ENCODE data around the gene CRTC1. TPM values are rescaled to one million over a fixed set of nuclear protein-coding genes. Genes with fewer than 3 reads are reported as not detected.
A peak's percentile ranks its signal among the peaks of the same experiment; 100 is the strongest.

CRTC1 gene
- polyA plus RNA-seq, 6 donors from 2014 or later: 1.4 to 2.4 (median 1.4) TPM; not detected in 1

- peaks cover 0 to 10% (median 0%) of the 10 kb centered on the region in 7 donors for H3K9me3 Mint-ChIP-seq
- H3K36me3 Mint-ChIP-seq: peaks cover 0 to 18% of the 10 kb centered on the region in 2 donors
- peaks cover 0 to 4% (median 0%) of the 10 kb centered on the region in 3 donors for H3K27me3 Mint-ChIP-seq
- ATAC-seq (ENCODE audit: low read depth in 2 of 2): no peak
- no peak for DNase-seq
- H3K4me1 Mint-ChIP-seq: peaks cover 33 to 43% (median 35%) of the 10 kb centered on the region in 3 donors
- peak overlapping the region in 1 of 8 donors; percentile 5 for H3K4me3 Mint-ChIP-seq
- peak overlapping the region in 2 of 6 donors; percentile 75 to 77 for H3K27ac Mint-ChIP-seq
Observed at GRCh38 chr19:18657590-18658365, 25.7 kb upstream of the CRTC1 start.

DNA sequence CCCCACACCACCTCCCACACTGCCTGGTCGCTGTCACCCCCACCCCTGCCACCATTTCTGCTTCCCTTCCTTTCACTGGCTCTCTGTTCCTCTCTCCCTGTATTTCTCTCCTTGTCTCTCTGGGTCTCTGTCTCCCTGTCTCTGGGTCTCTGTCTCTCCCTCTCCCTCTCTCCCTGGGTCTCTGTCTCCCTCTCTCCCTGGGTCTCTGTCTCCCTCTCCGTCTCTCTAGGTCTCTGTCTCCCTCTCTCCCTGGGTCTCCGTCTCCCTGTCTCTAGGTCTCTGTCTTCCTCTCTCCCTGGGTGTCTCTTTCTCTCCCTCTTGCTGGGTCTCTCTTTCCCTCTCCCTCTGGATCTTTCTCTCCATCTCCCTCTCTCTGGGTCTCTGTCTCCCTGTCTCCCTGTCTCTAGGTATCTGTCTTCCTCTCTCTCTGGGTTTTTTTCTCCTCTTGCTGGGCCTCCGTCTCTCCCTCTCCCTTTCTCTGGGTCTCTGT is 25.1 kb upstream of the CRTC1 start:
- peak overlapping the region in 5 of 6 donors; percentile 8 to 87 (median 74) for H3K27ac Mint-ChIP-seq
- no peak for ATAC-seq (ENCODE audit: low read depth in 2 of 2)
- peaks cover 0 to 10% (median 0%) of the 10 kb centered on the region in 7 donors for H3K9me3 Mint-ChIP-seq
- no peak for DNase-seq
- peak overlapping the region in 4 of 8 donors; percentile 5 to 84 (median 29) for H3K4me3 Mint-ChIP-seq
- H3K27me3 Mint-ChIP-seq: peaks cover 0 to 4% (median 0%) of the 10 kb centered on the region in 3 donors
- H3K36me3 Mint-ChIP-seq: peaks cover 0 to 18% of the 10 kb centered on the region in 2 donors
- peaks cover 35 to 41% (median 35%) of the 10 kb centered on the region in 3 donors for H3K4me1 Mint-ChIP-seq

GRCh38 chr19:18659281-18660050 is 24.0 kb upstream of the CRTC1 start:
- ATAC-seq (ENCODE audit: low read depth in 2 of 2) (peak; percentile 91 to 97), DNase-seq (peak; percentile 52)
- Mint-ChIP-seq H3K27me3 (peaks cover 0 to 4% (median 0%) of the 10 kb centered on the region in 3 donors), H3K27ac (peak overlapping the region; percentile 66 to 91 (median 76)), H3K9me3 (peaks cover 0 to 4% (median 0%) of the 10 kb centered on the region in 7 donors), H3K4me1 (peaks cover 34 to 39% (median 35%) of the 10 kb centered on the region in 3 donors), H3K4me3 (peak overlapping the region; percentile 3 to 84 (median 72)), H3K36me3 (peaks cover 0 to 11% of the 10 kb centered on the region in 2 donors)

DNA sequence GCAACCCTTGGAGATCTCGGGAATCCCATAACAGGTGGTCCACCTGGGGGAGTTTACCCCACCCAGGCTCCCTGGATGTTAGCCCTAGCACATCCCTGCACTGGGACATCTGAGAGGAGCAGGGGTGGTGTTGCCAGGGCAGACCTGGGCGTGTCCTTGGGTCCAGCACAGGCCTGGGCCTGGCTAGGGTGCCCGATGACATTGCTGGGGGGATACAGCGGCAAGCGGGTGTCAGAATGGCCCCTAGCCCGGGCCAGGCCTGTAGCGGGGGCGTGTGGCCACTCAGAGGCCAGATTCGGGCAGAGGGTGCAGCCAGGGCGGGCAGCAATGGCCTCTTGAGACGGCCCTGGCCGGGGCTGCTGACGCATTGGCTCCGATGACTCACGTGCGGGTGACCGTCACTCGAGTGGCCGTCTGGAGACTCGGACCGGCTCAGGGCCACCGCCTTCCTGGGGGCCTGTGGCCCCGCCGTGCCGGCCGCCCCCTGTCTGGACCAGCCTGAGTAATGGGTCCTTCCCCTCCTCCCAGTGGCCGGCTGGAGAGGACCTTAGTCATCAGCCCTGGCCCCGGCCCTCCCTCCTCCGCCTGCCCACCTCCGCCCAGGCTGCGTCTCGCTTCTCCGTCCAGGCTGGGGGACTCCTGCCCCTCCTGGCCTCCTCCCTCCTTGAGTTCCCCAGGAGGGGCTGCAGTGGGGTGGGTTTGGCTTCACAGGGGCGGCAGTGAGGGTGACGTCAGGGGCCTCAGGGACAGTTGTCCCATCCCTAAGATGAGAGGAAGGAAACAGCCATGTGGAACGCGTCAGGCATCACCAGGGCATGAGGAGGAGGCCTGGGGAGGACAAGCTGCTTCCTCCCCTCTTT is 23.2 kb upstream of the CRTC1 start:
- Mint-ChIP-seq H3K9me3 (no peaks in the 10 kb centered on the region), H3K4me1 (peaks cover 31 to 35% (median 35%) of the 10 kb centered on the region in 3 donors), H3K36me3 (peaks cover 0 to 6% of the 10 kb centered on the region in 2 donors), H3K27ac (peak overlapping the region in 2 of 6 donors; percentile 44 to 74), H3K27me3 (peaks cover 0 to 4% (median 0%) of the 10 kb centered on the region in 3 donors), H3K4me3 (peak overlapping the region in 3 of 8 donors; percentile 5 to 71 (median 15))
- no peak for DNase-seq
- no peak for ATAC-seq (ENCODE audit: low read depth in 2 of 2)

GRCh38 chr19:18660939-18661670 is 22.4 kb upstream of the CRTC1 start:
- ATAC-seq (ENCODE audit: low read depth in 2 of 2) (no peak), DNase-seq (no peak)
- Mint-ChIP-seq H3K4me3 (no peak overlapping the region), H3K36me3 (peaks cover 0 to 6% of the 10 kb centered on the region in 2 donors), H3K9me3 (no peaks in the 10 kb centered on the region), H3K27me3 (peaks cover 0 to 4% (median 0%) of the 10 kb centered on the region in 3 donors), H3K27ac (peak overlapping the region in 2 of 6 donors; percentile 66 to 74), H3K4me1 (peaks cover 34 to 37% (median 35%) of the 10 kb centered on the region in 3 donors)

DNA sequence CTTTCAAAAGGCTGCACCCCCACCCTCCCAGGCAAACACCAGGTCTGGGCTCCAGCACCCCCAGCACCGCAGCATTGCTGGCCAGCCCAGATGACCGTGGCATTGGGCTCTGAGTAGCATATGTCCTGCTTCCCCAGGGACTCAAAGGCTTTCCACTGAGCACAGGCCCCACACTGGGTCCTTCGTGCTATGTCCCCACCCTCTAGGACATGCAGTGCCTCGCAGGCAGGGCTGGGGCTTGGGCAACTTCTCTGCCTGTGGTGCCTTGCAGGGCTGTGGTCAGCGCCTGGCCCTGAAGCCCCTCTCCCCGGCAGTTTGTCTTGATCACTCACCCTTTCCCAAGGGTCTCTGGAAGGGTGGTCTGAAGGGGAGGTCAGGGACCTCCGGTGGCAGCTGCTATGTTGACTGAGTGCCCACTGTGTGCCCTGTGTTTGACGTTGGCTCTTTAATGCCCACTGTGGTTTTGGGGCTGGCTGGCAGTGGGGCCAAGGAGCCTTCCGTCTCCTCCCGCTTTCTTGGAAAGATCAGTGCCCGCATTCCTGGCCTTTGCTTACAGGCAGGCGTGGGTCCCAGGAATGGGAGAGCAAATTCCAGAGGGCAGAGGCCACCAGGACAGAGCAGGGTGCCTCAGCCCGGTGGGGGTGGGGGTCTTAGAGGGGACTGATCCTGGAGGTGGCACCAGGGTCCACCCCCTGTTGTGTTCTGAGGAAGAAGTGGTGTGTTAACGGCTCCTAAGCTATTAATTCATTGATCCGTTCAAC is 20.3 kb upstream of the CRTC1 start:
- H3K27ac Mint-ChIP-seq: peak overlapping the region in 1 of 6 donors; percentile 56
- H3K4me1 Mint-ChIP-seq: peaks cover 23 to 33% (median 29%) of the 10 kb centered on the region in 3 donors
- H3K27me3 Mint-ChIP-seq: peaks cover 0 to 4% (median 0%) of the 10 kb centered on the region in 3 donors
- H3K9me3 Mint-ChIP-seq: no peaks in the 10 kb centered on the region
- peak overlapping the region in 1 of 8 donors; percentile 16 for H3K4me3 Mint-ChIP-seq
- ATAC-seq (ENCODE audit: low read depth in 2 of 2) (no peak), DNase-seq (no peak)
- H3K36me3 Mint-ChIP-seq: no peaks in the 10 kb centered on the region

DNA sequence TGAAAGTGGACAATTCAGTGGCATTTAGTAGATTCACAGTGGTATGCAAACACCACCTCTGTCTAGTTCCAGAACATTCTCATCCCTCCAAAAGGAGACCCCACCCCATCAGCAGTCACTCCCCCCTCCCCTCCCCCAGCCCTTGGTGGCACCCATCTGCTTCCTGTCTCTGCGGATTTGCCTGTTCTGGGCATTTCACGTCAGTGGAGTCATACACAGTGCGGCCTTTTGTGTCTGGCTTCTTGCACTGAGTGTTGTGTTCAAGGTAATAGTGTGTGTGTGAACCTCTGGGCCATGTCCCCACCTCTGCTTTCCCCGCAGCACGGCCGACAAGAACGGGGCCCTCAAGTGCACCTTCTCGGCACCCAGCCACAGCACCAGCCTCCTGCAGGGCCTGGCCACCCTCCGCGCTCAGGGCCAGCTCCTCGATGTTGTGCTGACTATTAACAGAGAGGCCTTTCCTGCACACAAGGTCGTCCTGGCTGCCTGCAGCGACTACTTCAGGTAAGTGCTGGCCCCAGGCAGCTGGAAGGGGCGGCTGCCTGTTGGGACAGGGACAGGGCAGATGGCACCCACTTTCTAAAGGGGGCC is 19.4 kb upstream of the CRTC1 start:
- H3K36me3 Mint-ChIP-seq: no peaks in the 10 kb centered on the region
- peak overlapping the region in 1 of 8 donors; percentile 41 for H3K4me3 Mint-ChIP-seq
- peak overlapping the region in 1 of 6 donors; percentile 18 for H3K27ac Mint-ChIP-seq
- H3K9me3 Mint-ChIP-seq: no peaks in the 10 kb centered on the region
- peaks cover 14 to 24% (median 21%) of the 10 kb centered on the region in 3 donors for H3K4me1 Mint-ChIP-seq
- DNase-seq (no peak), ATAC-seq (ENCODE audit: low read depth in 2 of 2) (peak in 1 of 2 donors; percentile 33)
- H3K27me3 Mint-ChIP-seq: no peaks in the 10 kb centered on the region

- DNase-seq (no peak), ATAC-seq (ENCODE audit: low read depth in 2 of 2) (no peak)
- peaks cover 0 to 8% of the 10 kb centered on the region in 2 donors for H3K36me3 Mint-ChIP-seq
- no peak overlapping the region for H3K27ac Mint-ChIP-seq
- peaks cover 11 to 19% (median 12%) of the 10 kb centered on the region in 3 donors for H3K4me1 Mint-ChIP-seq
- H3K9me3 Mint-ChIP-seq: no peaks in the 10 kb centered on the region
- peak overlapping the region in 1 of 8 donors; percentile 24 for H3K4me3 Mint-ChIP-seq
- no peaks in the 10 kb centered on the region for H3K27me3 Mint-ChIP-seq
Observed at GRCh38 chr19:18665771-18666202, 17.7 kb upstream of the CRTC1 start.

GRCh38 chr19:18666317-18666716 is 17.2 kb upstream of the CRTC1 start:
- Mint-ChIP-seq H3K36me3 (peaks cover 0 to 8% of the 10 kb centered on the region in 2 donors), H3K27me3 (no peaks in the 10 kb centered on the region), H3K27ac (peak overlapping the region in 1 of 6 donors; percentile 37), H3K4me3 (peak overlapping the region in 1 of 8 donors; percentile 12), H3K9me3 (no peaks in the 10 kb centered on the region), H3K4me1 (peaks cover 9 to 14% (median 12%) of the 10 kb centered on the region in 3 donors)
- peak; percentile 84 to 87 for ATAC-seq (ENCODE audit: low read depth in 2 of 2)
- DNase-seq: peak; percentile 33

GRCh38 chr19:18666784-18667183 is 16.7 kb upstream of the CRTC1 start:
- Mint-ChIP-seq H3K36me3 (peaks cover 0 to 8% of the 10 kb centered on the region in 2 donors), H3K4me3 (no peak overlapping the region), H3K4me1 (peaks cover 6 to 12% (median 11%) of the 10 kb centered on the region in 3 donors), H3K27ac (peak overlapping the region in 1 of 6 donors; percentile 44), H3K27me3 (no peaks in the 10 kb centered on the region), H3K9me3 (no peaks in the 10 kb centered on the region)
- DNase-seq: no peak
- ATAC-seq (ENCODE audit: low read depth in 2 of 2): no peak
